ENCODE data around the gene MAP2K6. TPM values are rescaled to one million over a fixed set of nuclear protein-coding genes. Genes with fewer than 3 reads are reported as not detected.

Gene MAP2K6
- polyA plus RNA-seq, 1 of the 3 experiments (the other 2 are of a cell fraction), result 6.7 TPM

GRCh38 chr17:69457603-69458002 is 43.1 kb downstream of the MAP2K6 start:
- H3K4me3 ChIP-seq (ENCODE audit: low read depth in 2 of 2, low read length in 1 of 2), result no peak overlapping the region
- H3K79me2 ChIP-seq (ENCODE audit: insufficient read depth), result no peaks in the 10 kb centered on the region
- ChIA-PET POLR2A (no interaction called here), CTCF (interaction anchor here (0.9 to 1.2 kb wide), 3 partner anchors 16 to 29 kb away, joined by 3 to 5 read pairs (median 3); no protein-coding TSS in a partner anchor)
- H3F3A ChIP-seq (replicated peaks; ENCODE audit: insufficient read depth), result no peaks in the 10 kb centered on the region
- H3K4me1 ChIP-seq (ENCODE audit: control insufficient read depth in 1 of 2, insufficient read depth in 2 of 2, low read depth in 1 of 2, low read length in 1 of 2), result peaks cover 0 to 14% of the 10 kb centered on the region in 2 experiments; a peak in 2 of 4 replicates
- no peaks in the 10 kb centered on the region for H3K27me3 ChIP-seq (ENCODE audit: insufficient read depth)
- no peaks in the 10 kb centered on the region for H3K9me2 ChIP-seq
- no peak overlapping the region for H3K27ac ChIP-seq (ENCODE audit: low read depth in 2 of 2, low read length in 1 of 2)
- H4K20me1 ChIP-seq (ENCODE audit: insufficient read depth), result no peaks in the 10 kb centered on the region
- DNase-seq, result no peak
- TF ChIP-seq FOXM1 (IDR thresholded peaks at IDR 0.05; ENCODE audit: low read depth), result no peak
- TF ChIP-seq USF2 (IDR thresholded peaks at IDR 0.05; ENCODE audit: borderline replicate concordance, low read depth, low read length), result no peak
- no peak for TF ChIP-seq POLR2AphosphoS5 (IDR thresholded peaks at IDR 0.05; ENCODE audit: low read depth, low read length)
- no peak for TF ChIP-seq TEAD4 (IDR thresholded peaks at IDR 0.05; ENCODE audit: borderline replicate concordance, insufficient read depth)
- WGBS (ENCODE audit: low lambda C conversion rate), result 72% methylated on average over 3 of the region's 3 CpGs
- no peaks in the 10 kb centered on the region for H3K9me3 ChIP-seq
- H3K36me3 ChIP-seq (replicated peaks in 1 of 2; ENCODE audit: control insufficient read depth in 1 of 2, insufficient read depth in 2 of 2, low read length in 1 of 2), result no peaks in the 10 kb centered on the region
- H3K9ac ChIP-seq, result no peak overlapping the region
- no peak overlapping the region for H2AFZ ChIP-seq (ENCODE audit: low read depth)
- H3K4me2 ChIP-seq, result no peak overlapping the region

GRCh38 chr17:69460963-69461922 is 46.7 kb downstream of the MAP2K6 start:
- H3K4me3 ChIP-seq (ENCODE audit: low read depth in 2 of 2, low read length in 1 of 2), result no peak overlapping the region
- H3K4me2 ChIP-seq, result no peak overlapping the region
- no peak for TF ChIP-seq MXI1 (IDR thresholded peaks at IDR 0.05; ENCODE audit: low read depth, low read length)
- TF ChIP-seq YY1 (IDR thresholded peaks at IDR 0.05; ENCODE audit: low read depth), result no peak
- no peak for TF ChIP-seq CTCF (IDR thresholded peaks at IDR 0.05)
- TF ChIP-seq FOXM1 (IDR thresholded peaks at IDR 0.05; ENCODE audit: low read depth), result no peak
- DNase-seq, result no peak
- no peak overlapping the region for H3K27ac ChIP-seq (ENCODE audit: low read depth in 2 of 2, low read length in 1 of 2)
- WGBS (ENCODE audit: low lambda C conversion rate), result 91% methylated on average over 12 of the region's 12 CpGs
- no peaks in the 10 kb centered on the region for H3K9me2 ChIP-seq
- no peaks in the 10 kb centered on the region for H3K27me3 ChIP-seq (ENCODE audit: insufficient read depth)
- no peak overlapping the region for H2AFZ ChIP-seq (ENCODE audit: low read depth)
- no peaks in the 10 kb centered on the region for H3K36me3 ChIP-seq (replicated peaks in 1 of 2; ENCODE audit: control insufficient read depth in 1 of 2, insufficient read depth in 2 of 2, low read length in 1 of 2)
- H4K20me1 ChIP-seq (ENCODE audit: insufficient read depth), result no peaks in the 10 kb centered on the region
- no peaks in the 10 kb centered on the region for H3F3A ChIP-seq (replicated peaks; ENCODE audit: insufficient read depth)
- ChIA-PET CTCF (interaction anchor here (1.0 to 2.1 kb wide), 4 partner anchors 10 to 126 kb away, joined by 3 to 8 read pairs (median 4); no protein-coding TSS in a partner anchor), POLR2A (no interaction called here)
- H3K9ac ChIP-seq, result no peak overlapping the region
- no peaks in the 10 kb centered on the region for H3K4me1 ChIP-seq (ENCODE audit: control insufficient read depth in 1 of 2, insufficient read depth in 2 of 2, low read depth in 1 of 2, low read length in 1 of 2)
- H3K9me3 ChIP-seq, result no peaks in the 10 kb centered on the region
- no peaks in the 10 kb centered on the region for H3K79me2 ChIP-seq (ENCODE audit: insufficient read depth)
